Esophagus squamous epithelium (tissue), 4 donors: Measurements from ENCODE around the gene GPR150.

Source experiments
- POLR2A ChIP-seq, 4 donors: fragments of 450-650 bp; IDR thresholded peaks; one replicate each; pipeline ENCODE4 v1.6.1; 2017; ENCODE audit warnings: antibody characterized with exemption in 4 of 4, mild to moderate bottlenecking in 4 of 4, moderate library complexity in 3 of 4
- TF ChIP-seq, protein P1 (sequence below), 6 experiments: fragments of 450-650 bp in 4 of 6; fragments of 200-600 bp in 2 of 6; sonication (generic) in 2 of 6; IDR thresholded peaks; one replicate each; pipeline ENCODE4 v1.5.1; 2016 to 2019; ENCODE audit warnings: antibody characterized with exemption in 6 of 6, mild to moderate bottlenecking in 4 of 6, moderate library complexity in 4 of 6

DNA sequence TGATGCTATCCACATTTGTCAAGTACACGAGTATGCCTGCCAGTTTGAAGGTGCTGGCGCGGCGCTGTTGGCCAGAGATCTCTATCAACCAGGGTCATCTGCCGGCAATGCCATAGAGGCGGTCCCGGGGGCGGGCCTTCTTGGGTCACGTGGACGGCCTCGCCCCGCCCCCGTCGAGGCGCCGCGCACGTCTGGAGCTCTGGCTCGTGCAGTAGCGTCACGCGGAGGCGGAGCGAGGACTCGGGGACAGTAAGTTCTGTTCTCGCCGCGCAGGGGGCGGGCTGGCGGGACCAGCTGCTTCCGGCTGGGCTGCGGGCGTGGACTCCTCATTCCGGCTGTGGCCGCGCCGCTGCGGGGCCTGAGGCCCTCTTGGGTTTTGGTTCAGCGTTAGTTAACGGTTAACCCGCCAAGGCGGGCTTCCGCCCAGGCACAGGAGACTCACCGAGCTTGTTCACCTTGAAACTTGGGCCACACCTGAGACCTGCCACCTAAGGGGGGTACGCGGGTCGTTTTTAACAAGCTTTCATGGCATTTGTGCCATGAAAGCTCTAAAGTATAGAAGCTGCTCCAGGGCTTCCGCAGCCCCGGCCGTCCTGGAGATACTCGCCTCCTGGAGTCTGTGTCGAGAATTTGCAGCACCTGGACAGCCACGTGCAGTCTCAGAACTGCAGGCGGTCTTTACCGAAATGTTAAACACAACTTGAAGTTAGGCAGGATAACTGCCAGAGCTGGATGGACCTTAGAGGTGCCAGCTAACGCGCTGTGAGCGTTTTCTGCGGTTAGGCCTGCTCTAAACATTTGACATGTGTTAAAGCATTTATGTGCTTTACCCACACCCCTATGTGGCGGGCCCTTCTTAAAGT, 26.9 kb downstream of the GPR150 start, which contains the start of gene RFESD:
- TF ChIP-seq, protein P1, sequence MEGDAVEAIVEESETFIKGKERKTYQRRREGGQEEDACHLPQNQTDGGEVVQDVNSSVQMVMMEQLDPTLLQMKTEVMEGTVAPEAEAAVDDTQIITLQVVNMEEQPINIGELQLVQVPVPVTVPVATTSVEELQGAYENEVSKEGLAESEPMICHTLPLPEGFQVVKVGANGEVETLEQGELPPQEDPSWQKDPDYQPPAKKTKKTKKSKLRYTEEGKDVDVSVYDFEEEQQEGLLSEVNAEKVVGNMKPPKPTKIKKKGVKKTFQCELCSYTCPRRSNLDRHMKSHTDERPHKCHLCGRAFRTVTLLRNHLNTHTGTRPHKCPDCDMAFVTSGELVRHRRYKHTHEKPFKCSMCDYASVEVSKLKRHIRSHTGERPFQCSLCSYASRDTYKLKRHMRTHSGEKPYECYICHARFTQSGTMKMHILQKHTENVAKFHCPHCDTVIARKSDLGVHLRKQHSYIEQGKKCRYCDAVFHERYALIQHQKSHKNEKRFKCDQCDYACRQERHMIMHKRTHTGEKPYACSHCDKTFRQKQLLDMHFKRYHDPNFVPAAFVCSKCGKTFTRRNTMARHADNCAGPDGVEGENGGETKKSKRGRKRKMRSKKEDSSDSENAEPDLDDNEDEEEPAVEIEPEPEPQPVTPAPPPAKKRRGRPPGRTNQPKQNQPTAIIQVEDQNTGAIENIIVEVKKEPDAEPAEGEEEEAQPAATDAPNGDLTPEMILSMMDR (IDR thresholded peaks at IDR 0.05), result peak in 3 of 6 experiments; percentile 7 to 26 (median 23)
- TF ChIP-seq POLR2A (IDR thresholded peaks at IDR 0.05), result peak in 3 of 4 donors; percentile 45 to 96 (median 96)
